Ureter (tissue), 1 donor: ENCODE measurements around the gene RAC2. TPM values are rescaled to one million over a fixed set of nuclear protein-coding genes. Genes with fewer than 3 reads are reported as not detected.
"Not testable (repeated sequence)": the region's sequence is repeated elsewhere in the genome, so short reads cannot be mapped to it uniquely, and the experiment has no call there.

Experiments used
- DNase-seq: peaks from one replicate; pipeline ENCODE4 v3.0.0-alpha.2; 2020; ENCODE audit warnings: low spot score
- total RNA-seq: library from RNA; stranded (reverse); gene quantifications from one replicate; pipeline ENCODE4 v1.2.4, GENCODE V29; 2023
- donor health status: DM: yes; HTN: yes; CAD: no.

The RAC2 gene
- total RNA-seq, 1 donor from 2014 or later, result 30.4 TPM

- no peak for DNase-seq
These were observed 9.0 kb downstream of the RAC2 start for GRCh38 chr22:37234736-37235711.

- DNase-seq, result no peak
These were observed 10.1 kb downstream of the RAC2 start for GRCh38 chr22:37233751-37234631.

GRCh38 chr22:37233371-37233750, 10.7 kb downstream of the RAC2 start:
- not testable (repeated sequence) for DNase-seq

GRCh38 chr22:37232140-37232998, 11.7 kb downstream of the RAC2 start:
- no peak for DNase-seq

- DNase-seq, result no peak
These were observed 12.5 kb downstream of the RAC2 start for GRCh38 chr22:37231406-37232139.

GRCh38 chr22:37230673-37231405, 13.2 kb downstream of the RAC2 start:
- no peak for DNase-seq

- no peak for DNase-seq
These were observed 14.0 kb downstream of the RAC2 start for GRCh38 chr22:37229805-37230672.

GRCh38 chr22:37229012-37229804, 14.9 kb downstream of the RAC2 start:
- no peak for DNase-seq

- no peak for DNase-seq
These were observed 15.7 kb downstream of the RAC2 start for GRCh38 chr22:37228106-37229011.

- no peak for DNase-seq
These were observed 17.6 kb downstream of the RAC2 start for GRCh38 chr22:37226514-37226913.

GRCh38 chr22:37226087-37226486, 18.0 kb downstream of the RAC2 start:
- no peak for DNase-seq

GRCh38 chr22:37225481-37225880, 18.6 kb downstream of the RAC2 start:
- no peak for DNase-seq

- DNase-seq, result no peak
These were observed 19.2 kb downstream of the RAC2 start for GRCh38 chr22:37224757-37225420.

- no peak for DNase-seq
These were observed 20.0 kb downstream of the RAC2 start for GRCh38 chr22:37223965-37224551.

GRCh38 chr22:37222440-37222971, 21.6 kb downstream of the RAC2 start:
- no peak for DNase-seq
